Thyroid gland (tissue), 4 donors: ENCODE data around the gene LOXL1. TPM values are rescaled to one million over a fixed set of nuclear protein-coding genes. Genes with fewer than 3 reads are reported as not detected.

Experiments
- DNase-seq, 2 donors: peaks; one replicate each; pipeline ENCODE4 v3.0.0-alpha.2; 2019
- H3K27ac ChIP-seq, 3 donors: fragments of 200-600 bp; sonication (generic); 1 replicate in 2 of 3; 2 replicates in 1 of 3; pipeline ENCODE4 v1.5.1; 2016 to 2019; ENCODE audit warnings: mild to moderate bottlenecking in 1 of 3, moderate library complexity in 1 of 3
- H3K27me3 ChIP-seq: fragments of 200-600 bp; sonication (generic); one replicate; pipeline ENCODE4 v1.5.1; 2019
- H3K36me3 ChIP-seq, 2 donors: fragments of 200-600 bp; sonication (generic); one replicate each; pipeline ENCODE4 v1.5.1; 2016 to 2019
- H3K4me1 ChIP-seq, 2 donors: fragments of 200-600 bp; sonication (generic); one replicate each; pipeline ENCODE4 v1.5.1; 2017 to 2019
- H3K4me3 ChIP-seq, 3 donors: fragments of 200-600 bp; sonication (generic); replicated peaks in 1 of 3; 1 replicate in 2 of 3; 2 replicates in 1 of 3; pipeline ENCODE4 v1.5.1; 2016; ENCODE audit warnings: mild to moderate bottlenecking in 1 of 3
- H3K9me3 ChIP-seq: fragments of 200-600 bp; sonication (generic); one replicate; pipeline ENCODE4 v1.5.1; 2017
- POLR2A ChIP-seq, 2 donors: fragments of 450-650 bp; IDR thresholded peaks; one replicate each; pipeline ENCODE4 v1.6.1; 2017; ENCODE audit warnings: antibody characterized with exemption in 2 of 2, mild to moderate bottlenecking in 2 of 2, moderate library complexity in 1 of 2
- WGBS, 2 donors: methylation state at CpG; one replicate each; pipeline ENCODE4 v1.1.5; 2017; 5-methylcytosine and 5-hydroxymethylcytosine counted together
- intact Hi-C: fragments of 100-400 bp; cut with DNase I; formaldehyde crosslinking; loops from one replicate; pipeline ENCODE4 v1.15.1; 2023
- total RNA-seq, 4 donors: library from RNA; depleted of rRNA; stranded (reverse); fragments of >200 nt; gene quantifications; one replicate each; pipeline ENCODE4 v1.2.3, GENCODE V29; 2016
- TF ChIP-seq, protein P1 (sequence below), 6 experiments: fragments of 200-600 bp in 3 of 6; fragments of 450-650 bp in 3 of 6; sonication (generic) in 3 of 6; IDR thresholded peaks; one replicate each; pipeline ENCODE4 v1.5.1; 2016 to 2019; ENCODE audit warnings: antibody characterized with exemption in 6 of 6, mild to moderate bottlenecking in 2 of 6, inconsistent platforms in 1 of 6, moderate library complexity in 1 of 6

LOXL1 gene
- total RNA-seq, 4 donors from 2014 or later, result 9.9 to 15.2 (median 12.0) TPM

DNA sequence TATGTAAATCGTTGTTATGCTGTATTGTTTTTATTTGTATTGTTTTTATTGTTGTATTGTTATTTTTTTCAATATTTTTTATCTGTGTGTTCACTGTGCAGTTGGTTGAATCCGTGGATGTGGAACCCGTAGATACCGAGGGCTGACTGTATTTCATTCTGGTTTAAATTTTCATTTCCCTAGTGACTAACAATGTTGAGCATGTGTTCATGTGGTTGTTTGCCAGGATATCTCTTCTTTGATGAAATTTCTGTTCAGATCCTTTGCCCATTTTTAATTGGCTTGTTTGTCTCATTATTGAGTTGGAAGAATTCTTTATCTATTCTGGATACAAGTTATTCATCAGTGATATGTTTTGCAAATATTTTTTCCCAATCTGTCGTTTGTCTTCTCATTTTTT, 36.2 kb downstream of the LOXL1 start:
- Histone ChIP-seq H3K36me3 (no peaks in the 10 kb centered on the region), H3K4me1 (peaks cover 0 to 3% of the 10 kb centered on the region in 2 donors), H3K27ac (no peak overlapping the region), H3K4me3 (no peak overlapping the region), H3K27me3 (no peaks in the 10 kb centered on the region), H3K9me3 (no peaks in the 10 kb centered on the region)
- TF ChIP-seq POLR2A (IDR thresholded peaks at IDR 0.05), result no peak
- TF ChIP-seq, protein P1, sequence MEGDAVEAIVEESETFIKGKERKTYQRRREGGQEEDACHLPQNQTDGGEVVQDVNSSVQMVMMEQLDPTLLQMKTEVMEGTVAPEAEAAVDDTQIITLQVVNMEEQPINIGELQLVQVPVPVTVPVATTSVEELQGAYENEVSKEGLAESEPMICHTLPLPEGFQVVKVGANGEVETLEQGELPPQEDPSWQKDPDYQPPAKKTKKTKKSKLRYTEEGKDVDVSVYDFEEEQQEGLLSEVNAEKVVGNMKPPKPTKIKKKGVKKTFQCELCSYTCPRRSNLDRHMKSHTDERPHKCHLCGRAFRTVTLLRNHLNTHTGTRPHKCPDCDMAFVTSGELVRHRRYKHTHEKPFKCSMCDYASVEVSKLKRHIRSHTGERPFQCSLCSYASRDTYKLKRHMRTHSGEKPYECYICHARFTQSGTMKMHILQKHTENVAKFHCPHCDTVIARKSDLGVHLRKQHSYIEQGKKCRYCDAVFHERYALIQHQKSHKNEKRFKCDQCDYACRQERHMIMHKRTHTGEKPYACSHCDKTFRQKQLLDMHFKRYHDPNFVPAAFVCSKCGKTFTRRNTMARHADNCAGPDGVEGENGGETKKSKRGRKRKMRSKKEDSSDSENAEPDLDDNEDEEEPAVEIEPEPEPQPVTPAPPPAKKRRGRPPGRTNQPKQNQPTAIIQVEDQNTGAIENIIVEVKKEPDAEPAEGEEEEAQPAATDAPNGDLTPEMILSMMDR (IDR thresholded peaks at IDR 0.05), result no peak
- no peak for DNase-seq
- 77 to 78% methylated on average over 5 of the region's 5 CpGs for WGBS, 2 donors
- intact Hi-C loops, result no loop called here

DNA sequence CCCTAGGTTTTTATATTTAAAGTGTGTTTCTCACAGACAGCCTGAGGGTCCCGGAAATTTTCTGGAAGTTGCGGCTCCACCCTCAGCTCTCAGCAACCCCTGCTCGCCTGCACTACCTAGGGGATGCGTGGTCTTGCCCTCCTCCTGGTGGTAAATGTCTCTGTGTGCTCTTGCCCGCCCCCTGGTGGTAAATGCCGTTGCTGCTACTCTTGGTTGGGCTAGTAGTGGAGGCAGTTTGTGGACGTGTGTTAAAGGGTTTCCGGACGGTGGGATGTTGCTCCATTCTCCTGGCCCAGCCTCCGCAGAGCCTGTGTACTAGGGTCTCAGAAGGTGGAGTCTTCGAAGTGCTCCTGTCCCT, 38.5 kb downstream of the LOXL1 start:
- Histone ChIP-seq H3K4me3 (no peak overlapping the region), H3K9me3 (no peaks in the 10 kb centered on the region), H3K36me3 (no peaks in the 10 kb centered on the region), H3K4me1 (peaks cover 0 to 3% of the 10 kb centered on the region in 2 donors), H3K27me3 (no peaks in the 10 kb centered on the region), H3K27ac (no peak overlapping the region)
- 6 to 10% methylated on average over 6 to 10 of the region's 11 CpGs for WGBS, 2 donors
- DNase-seq, result peak; percentile 71 to 81
- intact Hi-C loops, result no loop called here
- no peak for TF ChIP-seq POLR2A (IDR thresholded peaks at IDR 0.05)
- TF ChIP-seq, protein P1 (IDR thresholded peaks at IDR 0.05), result peak; percentile 82 to 95 (median 87)

DNA sequence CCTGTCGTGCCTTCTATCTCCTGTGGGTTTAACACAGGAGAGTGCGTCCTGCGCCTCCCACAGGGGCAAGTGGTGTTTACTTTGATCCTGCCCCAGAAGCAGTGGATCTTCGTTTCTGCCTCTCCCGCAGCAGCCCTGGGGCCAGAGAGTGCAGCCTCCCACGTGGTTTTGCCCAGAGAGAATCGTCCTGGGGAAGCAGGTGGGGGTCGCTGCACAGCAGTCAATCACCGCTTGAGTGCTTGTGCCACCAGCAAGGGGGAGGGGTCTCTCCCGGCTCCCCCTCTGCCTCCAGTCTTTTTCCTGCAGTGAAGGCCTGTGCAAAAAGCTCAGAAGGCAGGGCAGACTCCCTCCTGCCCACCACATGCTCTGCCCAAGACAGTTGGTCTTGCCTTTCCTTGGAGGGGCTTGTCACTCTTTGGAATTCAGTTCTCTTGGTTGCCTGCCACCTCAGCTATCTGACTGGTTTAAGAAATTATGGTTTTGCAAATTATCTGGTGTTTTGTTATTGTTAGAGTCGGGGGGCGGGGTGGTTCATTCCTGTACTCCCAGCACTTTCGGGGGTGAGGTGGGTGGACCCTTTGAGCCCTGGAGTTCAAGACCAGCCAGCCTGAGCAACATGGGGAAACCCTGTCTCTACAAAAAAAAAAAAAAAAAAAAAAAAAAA, 39.0 kb downstream of the LOXL1 start:
- TF ChIP-seq, protein P1 (IDR thresholded peaks at IDR 0.05), result no peak
- TF ChIP-seq POLR2A (IDR thresholded peaks at IDR 0.05), result no peak
- H3K27me3 ChIP-seq, result no peaks in the 10 kb centered on the region
- H3K4me3 ChIP-seq, result no peak overlapping the region

DNA sequence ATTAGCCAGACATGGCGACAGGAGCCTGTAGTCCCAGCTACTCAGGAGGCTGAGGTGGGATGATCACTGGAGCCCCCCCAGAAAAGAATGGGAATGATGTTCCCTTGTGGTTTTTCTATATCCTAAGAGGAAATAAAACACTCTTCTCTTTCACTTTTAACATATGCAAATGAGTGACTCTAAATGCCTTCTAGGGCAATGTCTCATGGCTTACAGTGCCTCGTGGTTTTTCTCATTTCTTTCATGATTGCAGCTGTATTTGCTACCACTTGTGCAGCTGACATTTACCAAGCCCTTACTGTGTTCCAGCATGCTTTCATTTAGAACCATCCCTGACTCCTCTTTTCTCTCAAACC, 39.5 kb downstream of the LOXL1 start:
- Histone ChIP-seq H3K9me3 (no peaks in the 10 kb centered on the region), H3K4me3 (no peak overlapping the region), H3K27ac (no peak overlapping the region), H3K36me3 (no peaks in the 10 kb centered on the region), H3K4me1 (peaks cover 0 to 3% of the 10 kb centered on the region in 2 donors), H3K27me3 (no peaks in the 10 kb centered on the region)
- no peak for TF ChIP-seq POLR2A (IDR thresholded peaks at IDR 0.05)
- TF ChIP-seq, protein P1 (IDR thresholded peaks at IDR 0.05), result no peak
- intact Hi-C loops, result no loop called here
- 63 to 65% methylated on average over 2 of the region's 2 CpGs for WGBS, 2 donors
- DNase-seq, result no peak

More for the DNA sequence above, 39.0 kb downstream of the LOXL1 start:
- Histone ChIP-seq H3K27ac (no peak overlapping the region), H3K9me3 (no peaks in the 10 kb centered on the region), H3K4me1 (peaks cover 0 to 3% of the 10 kb centered on the region in 2 donors), H3K36me3 (no peaks in the 10 kb centered on the region)
- WGBS, 2 donors, result 32 to 35% methylated on average over 8 to 11 of the region's 13 CpGs
- no peak for DNase-seq
- intact Hi-C loops, result no loop called here

DNA sequence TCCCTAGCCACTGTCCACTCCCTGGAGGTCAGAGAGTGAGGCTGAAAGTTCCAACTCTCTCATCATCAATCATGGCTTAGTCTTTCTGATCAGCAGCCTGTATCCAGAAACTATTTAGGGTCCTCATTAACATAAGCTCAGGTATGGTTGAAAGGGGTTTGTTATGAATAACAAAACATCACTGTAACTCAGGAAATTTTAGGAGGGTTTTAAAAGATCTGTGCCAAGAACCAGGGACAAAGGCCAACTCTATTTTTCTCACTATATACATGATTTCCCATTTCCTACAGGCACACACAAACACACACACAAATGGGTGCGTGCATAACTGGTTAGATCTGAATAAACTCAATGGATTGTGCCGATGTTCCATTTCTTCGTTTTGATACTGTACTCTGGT, 42.2 kb downstream of the LOXL1 start:
- Histone ChIP-seq H3K9me3 (no peaks in the 10 kb centered on the region), H3K27ac (no peak overlapping the region), H3K27me3 (no peaks in the 10 kb centered on the region), H3K4me3 (no peak overlapping the region), H3K4me1 (peaks cover 6 to 9% of the 10 kb centered on the region in 2 donors), H3K36me3 (no peaks in the 10 kb centered on the region)
- TF ChIP-seq, protein P1 (IDR thresholded peaks at IDR 0.05), result no peak
- TF ChIP-seq POLR2A (IDR thresholded peaks at IDR 0.05), result no peak
- 90 to 91% methylated on average over 3 of the region's 3 CpGs for WGBS, 2 donors
- DNase-seq, result no peak
- intact Hi-C loops, result no loop called here
